ENCODE results near the gene PMPCA. TPM values are rescaled to one million over a fixed set of nuclear protein-coding genes. Genes with fewer than 3 reads are reported as not detected.

Gene PMPCA
- total and polyA plus RNA-seq, 8 donors = 25.8 to 121 (median 51.3) TPM

DNA sequence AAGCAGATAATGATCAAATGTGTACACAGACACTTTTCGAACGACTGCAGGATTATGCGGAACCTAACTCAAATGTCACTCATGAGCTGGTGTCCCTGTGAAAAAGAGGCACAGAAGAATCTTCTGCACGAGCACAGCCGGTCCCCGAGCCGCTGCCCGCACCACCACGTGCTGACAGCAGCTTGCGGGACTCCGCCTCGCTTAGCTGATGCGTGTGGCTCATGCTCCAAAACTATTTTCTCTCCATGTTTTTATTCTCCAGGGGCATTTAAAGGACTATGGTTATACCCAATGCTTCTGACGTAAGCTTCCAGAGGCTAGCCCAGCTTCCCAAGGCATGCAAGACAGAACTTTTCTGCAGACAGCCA is 62.9 kb downstream of the PMPCA start:
- WGBS, 5 donors = 81 to 88% (median 84%) methylated on average over 14 of the region's 14 CpGs
- Histone ChIP-seq H3K9me3 (no peaks in the 10 kb centered on the region), H3K4me1 (peaks cover 25 to 51% (median 29%) of the 10 kb centered on the region in 4 donors), H3K27me3 (no peaks in the 10 kb centered on the region), H3K36me3 (peaks cover 84 to 100% (median 99%) of the 10 kb centered on the region in 4 donors), H3K4me3 (no peak overlapping the region), H3K27ac (no peak overlapping the region)
- DNase-seq = no peak
- TF ChIP-seq POLR2AphosphoS5 (IDR thresholded peaks at IDR 0.05) = no peak
- TF ChIP-seq, protein P1, sequence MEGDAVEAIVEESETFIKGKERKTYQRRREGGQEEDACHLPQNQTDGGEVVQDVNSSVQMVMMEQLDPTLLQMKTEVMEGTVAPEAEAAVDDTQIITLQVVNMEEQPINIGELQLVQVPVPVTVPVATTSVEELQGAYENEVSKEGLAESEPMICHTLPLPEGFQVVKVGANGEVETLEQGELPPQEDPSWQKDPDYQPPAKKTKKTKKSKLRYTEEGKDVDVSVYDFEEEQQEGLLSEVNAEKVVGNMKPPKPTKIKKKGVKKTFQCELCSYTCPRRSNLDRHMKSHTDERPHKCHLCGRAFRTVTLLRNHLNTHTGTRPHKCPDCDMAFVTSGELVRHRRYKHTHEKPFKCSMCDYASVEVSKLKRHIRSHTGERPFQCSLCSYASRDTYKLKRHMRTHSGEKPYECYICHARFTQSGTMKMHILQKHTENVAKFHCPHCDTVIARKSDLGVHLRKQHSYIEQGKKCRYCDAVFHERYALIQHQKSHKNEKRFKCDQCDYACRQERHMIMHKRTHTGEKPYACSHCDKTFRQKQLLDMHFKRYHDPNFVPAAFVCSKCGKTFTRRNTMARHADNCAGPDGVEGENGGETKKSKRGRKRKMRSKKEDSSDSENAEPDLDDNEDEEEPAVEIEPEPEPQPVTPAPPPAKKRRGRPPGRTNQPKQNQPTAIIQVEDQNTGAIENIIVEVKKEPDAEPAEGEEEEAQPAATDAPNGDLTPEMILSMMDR (IDR thresholded peaks at IDR 0.05) = no peak
- TF ChIP-seq EP300 (IDR thresholded peaks at IDR 0.05) = no peak
- no peak for TF ChIP-seq POLR2A (IDR thresholded peaks at IDR 0.05)
- intact Hi-C loops (cut with DNase I; ENCODE audit: low total_unique reads) = no loop called here

Other genes with a start within 250 kb of the PMPCA start
- gene LHX3, start 205.5 kb upstream of the PMPCA start, total RNA-seq = not detected
- not detected for gene LHX3, start 205.5 kb upstream of the PMPCA start, polyA plus RNA-seq
- gene QSOX2, start 164.8 kb upstream of the PMPCA start, total RNA-seq = 10 to 100 TPM in 2 of 5 donors, 1 to 10 TPM in 3; 4.7 to 33.5 (median 7.7) TPM
- 1 to 10 TPM; 1.5 to 4.5 (median 2.6) TPM for gene QSOX2, start 164.8 kb upstream of the PMPCA start, polyA plus RNA-seq
- 1 to 10 TPM in 2 of 5 donors, under 1 TPM in 2, not detected in 1; 0.45 to 2.8 (median 1.7) TPM for gene CCDC187, start 106.6 kb upstream of the PMPCA start, total RNA-seq
- under 1 TPM; 0.12 to 0.31 (median 0.18) TPM for gene CCDC187, start 106.6 kb upstream of the PMPCA start, polyA plus RNA-seq
- 10 to 100 TPM in 3 of 5 donors, 1 to 10 TPM in 2; 3.5 to 16.5 (median 14.6) TPM for gene GPSM1, start 83.1 kb upstream of the PMPCA start, total RNA-seq
- 10 to 100 TPM in 1 of 3 donors, 1 to 10 TPM in 2; 6.3 to 17.4 (median 9.6) TPM for gene GPSM1, start 83.1 kb upstream of the PMPCA start, polyA plus RNA-seq
- 10 to 100 TPM in 1 of 5 donors, 1 to 10 TPM in 3, not detected in 1; 1.3 to 10.1 (median 7.4) TPM for gene DNLZ, start 46.9 kb upstream of the PMPCA start, total RNA-seq
- gene DNLZ, start 46.9 kb upstream of the PMPCA start, polyA plus RNA-seq = 10 to 100 TPM; 13.9 to 16.8 (median 15.0) TPM
- gene CARD9, start 37.0 kb upstream of the PMPCA start, total RNA-seq = 1 to 10 TPM in 3 of 5 donors, under 1 TPM in 1, not detected in 1; 0.92 to 8.2 (median 1.6) TPM
- 1 to 10 TPM in 2 of 3 donors, under 1 TPM in 1; 0.92 to 2.0 (median 1.1) TPM for gene CARD9, start 37.0 kb upstream of the PMPCA start, polyA plus RNA-seq
- 10 to 100 TPM in 1 of 5 donors, 1 to 10 TPM in 4; 1.8 to 58.2 (median 5.8) TPM for gene SNAPC4, start 10.5 kb upstream of the PMPCA start, total RNA-seq
- 1 to 10 TPM; 2.9 to 4.6 (median 4.1) TPM for gene SNAPC4, start 10.5 kb upstream of the PMPCA start, polyA plus RNA-seq
- 100 to 1,000 TPM in 1 of 5 donors, 10 to 100 TPM in 4; 26.3 to 184 (median 71.2) TPM for gene ENTR1, start within 50 bp of the PMPCA start, total RNA-seq
- gene ENTR1, start within 50 bp of the PMPCA start, polyA plus RNA-seq = 10 to 100 TPM; 20.6 to 29.5 (median 27.2) TPM
- 10 to 100 TPM in 2 of 5 donors, 1 to 10 TPM in 3; 6.2 to 32.1 (median 9.7) TPM for gene INPP5E, start 29.2 kb downstream of the PMPCA start, total RNA-seq
- 1 to 10 TPM; 3.2 to 9.0 (median 4.2) TPM for gene INPP5E, start 29.2 kb downstream of the PMPCA start, polyA plus RNA-seq
- 100 to 1,000 TPM in 1 of 5 donors, 10 to 100 TPM in 4; 14.6 to 105 (median 60.3) TPM for gene SEC16A, start 72.4 kb downstream of the PMPCA start, total RNA-seq
- gene SEC16A, start 72.4 kb downstream of the PMPCA start, polyA plus RNA-seq = 10 to 100 TPM; 29.9 to 44.2 (median 32.2) TPM
- gene NOTCH1, start 135.4 kb downstream of the PMPCA start, total RNA-seq = 100 to 1,000 TPM in 1 of 5 donors, 10 to 100 TPM in 4; 18.4 to 338 (median 62.5) TPM
- gene NOTCH1, start 135.4 kb downstream of the PMPCA start, polyA plus RNA-seq = 1 to 10 TPM; 1.4 to 7.9 (median 2.3) TPM